ENCODE results near the gene VAMP8. TPM values are rescaled to one million over a fixed set of nuclear protein-coding genes. Genes with fewer than 3 reads are reported as not detected.
A peak's percentile ranks its signal among the peaks of the same experiment; 100 is the strongest.

VAMP8 gene
- total RNA-seq, 1 donor from 2014 or later = 10.0 TPM

- Histone ChIP-seq H3K9me3 (no peaks in the 10 kb centered on the region), H3K4me1 (peaks cover 10 to 41% of the 10 kb centered on the region in 2 donors), H3K27me3 (no peaks in the 10 kb centered on the region), H3K4me3 (peak overlapping the region; percentile 16 to 87), H3K27ac (peak overlapping the region; percentile 58 to 63), H3K36me3 (peaks cover 5 to 22% of the 10 kb centered on the region in 2 donors)
- no peak for DNase-seq (ENCODE audit: low spot score in 2 of 2)
- intact Hi-C loops (cut with DNase I) = no loop called here
- TF ChIP-seq CTCF (IDR thresholded peaks at IDR 0.05) = no peak
These were observed 27.4 kb downstream of the VAMP8 start for GRCh38 chr2:85604568-85605339.

GRCh38 chr2:85605406-85606115 is 28.2 kb downstream of the VAMP8 start:
- H3K9me3 ChIP-seq = no peaks in the 10 kb centered on the region
- DNase-seq (ENCODE audit: low spot score in 2 of 2) = no peak
- intact Hi-C loops (cut with DNase I) = no loop called here
- H3K4me3 ChIP-seq = peak overlapping the region; percentile 16
- no peaks in the 10 kb centered on the region for H3K27me3 ChIP-seq
- H3K27ac ChIP-seq = peak overlapping the region; percentile 58 to 63
- peaks cover 10 to 46% of the 10 kb centered on the region in 2 donors for H3K4me1 ChIP-seq
- peaks cover 5 to 20% of the 10 kb centered on the region in 2 donors for H3K36me3 ChIP-seq
- TF ChIP-seq CTCF (IDR thresholded peaks at IDR 0.05) = no peak

GRCh38 chr2:85606116-85606455 is 28.7 kb downstream of the VAMP8 start:
- Histone ChIP-seq H3K27ac (peak overlapping the region; percentile 58 to 63), H3K27me3 (no peaks in the 10 kb centered on the region), H3K4me1 (peaks cover 10 to 48% of the 10 kb centered on the region in 2 donors), H3K4me3 (peak overlapping the region in 1 of 2 donors; percentile 16), H3K9me3 (no peaks in the 10 kb centered on the region), H3K36me3 (peaks cover 5 to 20% of the 10 kb centered on the region in 2 donors)
- no peak for TF ChIP-seq CTCF (IDR thresholded peaks at IDR 0.05)
- intact Hi-C loops (cut with DNase I) = no loop called here
- no peak for DNase-seq (ENCODE audit: low spot score in 2 of 2)

GRCh38 chr2:85607268-85608215 is 30.2 kb downstream of the VAMP8 start:
- H3K9me3 ChIP-seq = no peaks in the 10 kb centered on the region
- H3K36me3 ChIP-seq = peaks cover 5 to 20% of the 10 kb centered on the region in 2 donors
- DNase-seq (ENCODE audit: low spot score in 2 of 2) = no peak
- H3K4me1 ChIP-seq = peaks cover 10 to 46% of the 10 kb centered on the region in 2 donors
- H3K4me3 ChIP-seq = no peak overlapping the region
- H3K27ac ChIP-seq = peak overlapping the region; percentile 24 to 43
- H3K27me3 ChIP-seq = no peaks in the 10 kb centered on the region
- no peak for TF ChIP-seq CTCF (IDR thresholded peaks at IDR 0.05)
- intact Hi-C loops (cut with DNase I) = no loop called here

GRCh38 chr2:85611217-85611704 is 33.9 kb downstream of the VAMP8 start:
- intact Hi-C loops (cut with DNase I) = loop anchor here (10.0 kb wide), 1 partner anchor 494 kb away; the partner anchor contains the start of genes POLR1A and PTCD3
- Histone ChIP-seq H3K27me3 (no peaks in the 10 kb centered on the region), H3K36me3 (peaks cover 5 to 20% of the 10 kb centered on the region in 2 donors), H3K27ac (peak overlapping the region; percentile 83 to 87), H3K4me1 (peaks cover 0 to 27% of the 10 kb centered on the region in 2 donors), H3K4me3 (peak overlapping the region; percentile 96), H3K9me3 (no peaks in the 10 kb centered on the region)
- no peak for DNase-seq (ENCODE audit: low spot score in 2 of 2)
- TF ChIP-seq CTCF (IDR thresholded peaks at IDR 0.05) = no peak

Data from ascending aorta (tissue), 2 donors.